Measurements from ENCODE around the gene FMN1. TPM values are rescaled to one million over a fixed set of nuclear protein-coding genes. Genes with fewer than 3 reads are reported as not detected.

The FMN1 gene
- total and polyA plus RNA-seq, 5 donors from 2014 or later, result 0.32 to 8.9 (median 0.36) TPM; not detected in 2

GRCh38 chr15:32829436-32829835 is 365.1 kb downstream of the FMN1 start:
- no peaks in the 10 kb centered on the region for H3K4me1 ChIP-seq (ENCODE audit: control insufficient read depth, insufficient read depth, low read length, poor library complexity, severe bottlenecking)
- no peaks in the 10 kb centered on the region for H3K9me3 ChIP-seq (ENCODE audit: control insufficient read depth in 2 of 2, low read length in 2 of 2)
- no peaks in the 10 kb centered on the region for H3K36me3 Mint-ChIP-seq
- H3K4me3 ChIP-seq (ENCODE audit: low read depth, low read length), result no peak overlapping the region
- DNase-seq (no peak), ATAC-seq (ENCODE audit: low read depth in 2 of 2) (no peak)
- H3K9me3 Mint-ChIP-seq, result peaks cover 0 to 2% (median 0%) of the 10 kb centered on the region in 7 donors
- no peak overlapping the region for H3K27ac Mint-ChIP-seq
- H3K4me3 Mint-ChIP-seq, result no peak overlapping the region
- H3K27ac ChIP-seq (ENCODE audit: insufficient read depth, low read length, poor library complexity, severe bottlenecking), result no peak overlapping the region
- no peaks in the 10 kb centered on the region for H3K36me3 ChIP-seq (ENCODE audit: control insufficient read depth, insufficient read depth, low read length)
- H3K27me3 Mint-ChIP-seq, result peaks cover 14% of the 10 kb centered on the region
- no peaks in the 10 kb centered on the region for H3K27me3 ChIP-seq (ENCODE audit: control insufficient read depth, insufficient read depth, low read length)
- no peaks in the 10 kb centered on the region for H3K4me1 Mint-ChIP-seq

- Mint-ChIP-seq H3K9me3 (peaks cover 0 to under 1% (median 0%) of the 10 kb centered on the region in 7 donors), H3K36me3 (no peaks in the 10 kb centered on the region), H3K27ac (no peak overlapping the region), H3K4me3 (no peak overlapping the region), H3K4me1 (no peaks in the 10 kb centered on the region), H3K27me3 (peaks cover 14% of the 10 kb centered on the region)
- ATAC-seq (ENCODE audit: low read depth in 2 of 2) (no peak), DNase-seq (no peak)
- Histone ChIP-seq H3K27me3 (ENCODE audit: control insufficient read depth, insufficient read depth, low read length) (no peaks in the 10 kb centered on the region), H3K4me3 (ENCODE audit: low read depth, low read length) (no peak overlapping the region), H3K27ac (ENCODE audit: insufficient read depth, low read length, poor library complexity, severe bottlenecking) (no peak overlapping the region), H3K4me1 (ENCODE audit: control insufficient read depth, insufficient read depth, low read length, poor library complexity, severe bottlenecking) (no peaks in the 10 kb centered on the region), H3K36me3 (ENCODE audit: control insufficient read depth, insufficient read depth, low read length) (no peaks in the 10 kb centered on the region), H3K9me3 (ENCODE audit: control insufficient read depth in 2 of 2, low read length in 2 of 2) (no peaks in the 10 kb centered on the region)
Observed at GRCh38 chr15:32828507-32829186, 365.9 kb downstream of the FMN1 start.

GRCh38 chr15:32826685-32827084 is 367.8 kb downstream of the FMN1 start:
- DNase-seq (no peak), ATAC-seq (ENCODE audit: low read depth in 2 of 2) (no peak)
- Histone ChIP-seq H3K9me3 (ENCODE audit: control insufficient read depth in 2 of 2, low read length in 2 of 2) (no peaks in the 10 kb centered on the region), H3K4me3 (ENCODE audit: low read depth, low read length) (no peak overlapping the region), H3K4me1 (ENCODE audit: control insufficient read depth, insufficient read depth, low read length, poor library complexity, severe bottlenecking) (no peaks in the 10 kb centered on the region), H3K27ac (ENCODE audit: insufficient read depth, low read length, poor library complexity, severe bottlenecking) (no peak overlapping the region), H3K27me3 (ENCODE audit: control insufficient read depth, insufficient read depth, low read length) (no peaks in the 10 kb centered on the region), H3K36me3 (ENCODE audit: control insufficient read depth, insufficient read depth, low read length) (no peaks in the 10 kb centered on the region)
- Mint-ChIP-seq H3K4me3 (no peak overlapping the region), H3K27ac (no peak overlapping the region), H3K27me3 (peaks cover 8% of the 10 kb centered on the region), H3K9me3 (no peaks in the 10 kb centered on the region), H3K36me3 (no peaks in the 10 kb centered on the region), H3K4me1 (no peaks in the 10 kb centered on the region)

- DNase-seq (no peak), ATAC-seq (ENCODE audit: low read depth in 2 of 2) (no peak)
- Mint-ChIP-seq H3K27ac (no peak overlapping the region), H3K36me3 (no peaks in the 10 kb centered on the region), H3K9me3 (no peaks in the 10 kb centered on the region), H3K4me3 (no peak overlapping the region), H3K27me3 (peaks cover 7% of the 10 kb centered on the region), H3K4me1 (no peaks in the 10 kb centered on the region)
- Histone ChIP-seq H3K4me3 (ENCODE audit: low read depth, low read length) (no peak overlapping the region), H3K27me3 (ENCODE audit: control insufficient read depth, insufficient read depth, low read length) (no peaks in the 10 kb centered on the region), H3K27ac (ENCODE audit: insufficient read depth, low read length, poor library complexity, severe bottlenecking) (no peak overlapping the region), H3K9me3 (ENCODE audit: control insufficient read depth in 2 of 2, low read length in 2 of 2) (no peaks in the 10 kb centered on the region), H3K4me1 (ENCODE audit: control insufficient read depth, insufficient read depth, low read length, poor library complexity, severe bottlenecking) (no peaks in the 10 kb centered on the region), H3K36me3 (ENCODE audit: control insufficient read depth, insufficient read depth, low read length) (no peaks in the 10 kb centered on the region)
Observed at GRCh38 chr15:32825219-32825618, 369.3 kb downstream of the FMN1 start.

- Mint-ChIP-seq H3K27ac (no peak overlapping the region), H3K9me3 (no peaks in the 10 kb centered on the region), H3K4me3 (no peak overlapping the region), H3K27me3 (peaks cover 7% of the 10 kb centered on the region), H3K36me3 (no peaks in the 10 kb centered on the region), H3K4me1 (no peaks in the 10 kb centered on the region)
- no peak overlapping the region for H3K4me3 ChIP-seq (ENCODE audit: low read depth, low read length)
- no peak for DNase-seq
- no peak overlapping the region for H3K27ac ChIP-seq (ENCODE audit: insufficient read depth, low read length, poor library complexity, severe bottlenecking)
- no peak for ATAC-seq (ENCODE audit: low read depth in 2 of 2)
- no peaks in the 10 kb centered on the region for H3K36me3 ChIP-seq (ENCODE audit: control insufficient read depth, insufficient read depth, low read length)
- H3K4me1 ChIP-seq (ENCODE audit: control insufficient read depth, insufficient read depth, low read length, poor library complexity, severe bottlenecking), result no peaks in the 10 kb centered on the region
- H3K9me3 ChIP-seq (ENCODE audit: control insufficient read depth in 2 of 2, low read length in 2 of 2), result no peaks in the 10 kb centered on the region
- H3K27me3 ChIP-seq (ENCODE audit: control insufficient read depth, insufficient read depth, low read length), result no peaks in the 10 kb centered on the region
Observed at GRCh38 chr15:32824777-32825176, 369.7 kb downstream of the FMN1 start.

GRCh38 chr15:32823750-32824149 is 370.8 kb downstream of the FMN1 start:
- Histone ChIP-seq H3K4me1 (ENCODE audit: control insufficient read depth, insufficient read depth, low read length, poor library complexity, severe bottlenecking) (no peaks in the 10 kb centered on the region), H3K27ac (ENCODE audit: insufficient read depth, low read length, poor library complexity, severe bottlenecking) (no peak overlapping the region), H3K27me3 (ENCODE audit: control insufficient read depth, insufficient read depth, low read length) (no peaks in the 10 kb centered on the region), H3K36me3 (ENCODE audit: control insufficient read depth, insufficient read depth, low read length) (no peaks in the 10 kb centered on the region), H3K9me3 (ENCODE audit: control insufficient read depth in 2 of 2, low read length in 2 of 2) (no peaks in the 10 kb centered on the region), H3K4me3 (ENCODE audit: low read depth, low read length) (no peak overlapping the region)
- no peak overlapping the region for H3K27ac Mint-ChIP-seq
- H3K36me3 Mint-ChIP-seq, result no peaks in the 10 kb centered on the region
- H3K9me3 Mint-ChIP-seq, result no peaks in the 10 kb centered on the region
- no peaks in the 10 kb centered on the region for H3K4me1 Mint-ChIP-seq
- H3K27me3 Mint-ChIP-seq, result peaks cover 7% of the 10 kb centered on the region
- DNase-seq, result no peak
- no peak overlapping the region for H3K4me3 Mint-ChIP-seq
- ATAC-seq (ENCODE audit: low read depth in 2 of 2), result no peak

GRCh38 chr15:32822739-32823138 is 371.8 kb downstream of the FMN1 start:
- Mint-ChIP-seq H3K4me1 (no peaks in the 10 kb centered on the region), H3K27me3 (peaks cover 7% of the 10 kb centered on the region), H3K36me3 (no peaks in the 10 kb centered on the region), H3K27ac (no peak overlapping the region), H3K9me3 (no peaks in the 10 kb centered on the region), H3K4me3 (no peak overlapping the region)
- H3K4me1 ChIP-seq (ENCODE audit: control insufficient read depth, insufficient read depth, low read length, poor library complexity, severe bottlenecking), result no peaks in the 10 kb centered on the region
- no peaks in the 10 kb centered on the region for H3K27me3 ChIP-seq (ENCODE audit: control insufficient read depth, insufficient read depth, low read length)
- H3K9me3 ChIP-seq (ENCODE audit: control insufficient read depth in 2 of 2, low read length in 2 of 2), result no peaks in the 10 kb centered on the region
- no peaks in the 10 kb centered on the region for H3K36me3 ChIP-seq (ENCODE audit: control insufficient read depth, insufficient read depth, low read length)
- H3K4me3 ChIP-seq (ENCODE audit: low read depth, low read length), result no peak overlapping the region
- ATAC-seq (ENCODE audit: low read depth in 2 of 2) (no peak), DNase-seq (no peak)
- H3K27ac ChIP-seq (ENCODE audit: insufficient read depth, low read length, poor library complexity, severe bottlenecking), result no peak overlapping the region

- no peak overlapping the region for H3K27ac Mint-ChIP-seq
Observed at GRCh38 chr15:32819448-32819847, 375.1 kb downstream of the FMN1 start.

More at GRCh38 chr15:32819448-32819847, 375.1 kb downstream of the FMN1 start:
- no peaks in the 10 kb centered on the region for H3K9me3 Mint-ChIP-seq
- Histone ChIP-seq H3K27ac (ENCODE audit: insufficient read depth, low read length, poor library complexity, severe bottlenecking) (no peak overlapping the region), H3K4me3 (ENCODE audit: low read depth, low read length) (no peak overlapping the region), H3K36me3 (ENCODE audit: control insufficient read depth, insufficient read depth, low read length) (no peaks in the 10 kb centered on the region), H3K27me3 (ENCODE audit: control insufficient read depth, insufficient read depth, low read length) (no peaks in the 10 kb centered on the region), H3K9me3 (ENCODE audit: control insufficient read depth in 2 of 2, low read length in 2 of 2) (no peaks in the 10 kb centered on the region), H3K4me1 (ENCODE audit: control insufficient read depth, insufficient read depth, low read length, poor library complexity, severe bottlenecking) (no peaks in the 10 kb centered on the region)
- ATAC-seq (ENCODE audit: low read depth in 2 of 2) (no peak), DNase-seq (no peak)
- peaks cover 7% of the 10 kb centered on the region for H3K27me3 Mint-ChIP-seq
- no peaks in the 10 kb centered on the region for H3K4me1 Mint-ChIP-seq
- H3K4me3 Mint-ChIP-seq, result no peak overlapping the region
- no peaks in the 10 kb centered on the region for H3K36me3 Mint-ChIP-seq

Measured in CD4-positive, CD25-positive, alpha-beta regulatory T cell (primary cell).